K562 (cell line): ENCODE data around the gene EIF5. TPM values are rescaled to one million over a fixed set of nuclear protein-coding genes. Genes with fewer than 3 reads are reported as not detected.
A peak's percentile ranks its signal among the peaks of the same experiment; 100 is the strongest.

Experiments used
- ATAC-seq: fragments of 200-7000 bp; cut with Tn5 transposase; 3 replicates; pipeline ENCODE4 v1.9.1; 2020; ENCODE audit warnings: moderate library complexity
- BruUV-seq: library from RNA; stranded (reverse); fragments of 400-500 nt; replicated peaks from 2 replicates; lab custom pipeline; 2021; lab: Mats Ljungman, UMichigan
- CTCF ChIA-PET: fragments of 300-600 bp; formaldehyde crosslinking; extraction: SDS; loops from one replicate; lab custom pipeline; 2021; ENCODE audit warnings: low intra/inter-chr PET ratio; lab: Yijun Ruan, JAX
- POLR2A ChIA-PET: fragments of 300-600, 350-650 bp; sonication (Branson Sonifier 250); formaldehyde crosslinking; extraction: SDS; loops from one replicate; lab custom pipeline; 2021; ENCODE audit warnings: antibody characterized with exemption, inconsistent platforms; lab: Yijun Ruan, JAX
- DNase-seq, 4 experiments: peaks; one replicate each; pipeline versions ENCODE4 v3.0.0 to v3.0.0-alpha.2; 2011 to 2018; ENCODE audit warnings: low spot score in 3 of 4, mixed read lengths in 3 of 4; ENCODE audit errors: extremely low read depth in 1 of 4
- FAIRE-seq: peaks from 2 replicates; lab custom pipeline; 2011; peaks lifted over from hg19 to GRCh38; lab: Jason Lieb, UNC
- H2AFZ ChIP-seq: 2 replicates; pipeline ENCODE4 v1.6.0; 2011; ENCODE audit warnings: low read depth, low read length, control low read depth, inconsistent platforms
- H3K27ac ChIP-seq: fragments of 200-600 bp; 3 replicates; pipeline ENCODE4 v1.8.0; 2011; ENCODE audit warnings: low read depth, mild to moderate bottlenecking, control low read depth, inconsistent platforms, low read length, moderate library complexity, mixed read lengths; ENCODE audit errors: extremely low read depth
- H3K27me3 ChIP-seq, 2 experiments: fragments of 300-600 bp in 1 of 2; 2 replicates in 1 of 2; 3 replicates in 1 of 2; pipeline versions ENCODE4 v1.6.0 to v1.8.0; 2011; ENCODE audit warnings: inconsistent platforms in 2 of 2, low read length in 2 of 2, mild to moderate bottlenecking in 1 of 2, mixed read lengths in 1 of 2, moderate library complexity in 1 of 2; ENCODE audit not compliant: control insufficient read depth in 2 of 2, insufficient read depth in 2 of 2
- H3K36me3 ChIP-seq: fragments of 300-600 bp; 3 replicates; pipeline ENCODE4 v1.8.0; 2011; ENCODE audit warnings: mild to moderate bottlenecking, low read length, inconsistent platforms; ENCODE audit not compliant: control insufficient read depth, insufficient read depth
- H3K4me1 ChIP-seq, 2 experiments: fragments of 200-600 bp in 1 of 2; replicated peaks in 1 of 2; 2 replicates in 1 of 2; 3 replicates in 1 of 2; pipeline versions ENCODE4 v1.5.1 to v1.8.0; 2011; ENCODE audit warnings: inconsistent platforms in 2 of 2, low read length in 2 of 2, mild to moderate bottlenecking in 1 of 2, mixed read lengths in 1 of 2, moderate library complexity in 1 of 2; ENCODE audit not compliant: control insufficient read depth in 2 of 2, insufficient read depth in 2 of 2
- H3K4me2 ChIP-seq: 2 replicates; pipeline ENCODE4 v1.6.1; 2011; ENCODE audit warnings: low read length, control low read depth, inconsistent platforms, mixed read lengths; ENCODE audit not compliant: insufficient read depth
- H3K4me3 ChIP-seq: fragments of 200-600 bp; sonication (generic), shearing (Covaris generic); 2 replicates; pipeline ENCODE4 v1.5.1; 2016; ENCODE audit warnings: control low read depth, inconsistent platforms
- H3K79me2 ChIP-seq: fragments of 200-600 bp; 3 replicates; pipeline ENCODE4 v1.8.0; 2011; ENCODE audit warnings: low read length, inconsistent platforms; ENCODE audit not compliant: control insufficient read depth, insufficient read depth
- H3K9ac ChIP-seq, 2 experiments: 2 replicates each; pipeline versions ENCODE4 v1.6.0 to v1.6.1; 2011; ENCODE audit warnings: low read depth in 2 of 2, low read length in 2 of 2, control low read depth in 1 of 2, inconsistent platforms in 1 of 2, mild to moderate bottlenecking in 1 of 2, mixed read lengths in 1 of 2; ENCODE audit not compliant: insufficient read depth in 1 of 2
- H3K9me1 ChIP-seq: one replicate; pipeline ENCODE4 v1.6.0; 2011; ENCODE audit warnings: inconsistent platforms, mild to moderate bottlenecking, low read length, moderate library complexity; ENCODE audit not compliant: control insufficient read depth, insufficient read depth
- H3K9me3 ChIP-seq: replicated peaks from 2 replicates; pipeline ENCODE4 v1.5.1; 2011; ENCODE audit warnings: low read depth, low read length, inconsistent platforms; ENCODE audit not compliant: control insufficient read depth, insufficient read depth
- H4K20me1 ChIP-seq: replicated peaks from 2 replicates; pipeline ENCODE4 v1.6.1; 2011; ENCODE audit warnings: low read length, inconsistent platforms, mixed read lengths; ENCODE audit not compliant: control insufficient read depth, insufficient read depth
- AFF4 ChIP-seq: sonication (generic); formaldehyde crosslinking; IDR thresholded peaks from 2 replicates; pipeline ENCODE4 v1.8.0; 2023; ENCODE audit warnings: mild to moderate bottlenecking, missing genetic modification reagents
- CBFA2T3 ChIP-seq: fragments of 450-650 bp; IDR thresholded peaks from 2 replicates; pipeline ENCODE4 v1.6.1; 2017
- CBX3 ChIP-seq, 2 experiments: IDR thresholded peaks; 1 replicate in 1 of 2; 2 replicates in 1 of 2; pipeline ENCODE4 v1.6.1; 2012; ENCODE audit warnings: inconsistent platforms in 2 of 2, low read length in 2 of 2, borderline replicate concordance in 1 of 2, control low read depth in 1 of 2
- CTBP1 ChIP-seq: fragments of 450-650 bp; IDR thresholded peaks from 2 replicates; pipeline ENCODE4 v1.6.1; 2016; ENCODE audit warnings: borderline replicate concordance
- KLF13 ChIP-seq: fragments of 450-650 bp; IDR thresholded peaks from 2 replicates; pipeline ENCODE4 v1.6.1; 2016; ENCODE audit warnings: missing genetic modification characterization, low read depth, mild to moderate bottlenecking, missing compliant biosample characterization, moderate library complexity, borderline replicate concordance
- MAFK ChIP-seq: IDR thresholded peaks from 2 replicates; pipeline ENCODE4 v1.6.1; 2011; ENCODE audit warnings: low read length, improper control_type of control experiment
- MCM3 ChIP-seq: fragments of 450-650 bp; IDR thresholded peaks from 2 replicates; pipeline ENCODE4 v1.6.1; 2016
- MTA1 ChIP-seq: fragments of 450-650 bp; IDR thresholded peaks from 2 replicates; pipeline ENCODE4 v1.6.1; 2017; ENCODE audit warnings: borderline replicate concordance
- POLR2A ChIP-seq: fragments of 450-650 bp; conservative IDR thresholded peaks from 2 replicates; pipeline ENCODE4 v1.6.1; 2016
- RHOXF2B ChIP-seq: fragments of 250-450 bp; sonication (Bioruptor Pico); conservative IDR thresholded peaks from 2 replicates; pipeline ENCODE4 v1.5.1; 2021
- SIX5 ChIP-seq, 2 experiments: IDR thresholded peaks; 2 replicates each; pipeline ENCODE4 v1.6.1; 2011; ENCODE audit warnings: low read length in 2 of 2, borderline replicate concordance in 1 of 2, low read depth in 1 of 2, mild to moderate bottlenecking in 1 of 2, moderate library complexity in 1 of 2; ENCODE audit not compliant: insufficient read depth in 1 of 2
- SMARCB1 ChIP-seq: IDR thresholded peaks from 2 replicates; pipeline ENCODE4 v1.6.1; 2011; ENCODE audit warnings: improper control_type of control experiment, low read depth; ENCODE audit not compliant: insufficient read length
- SP2 ChIP-seq: IDR thresholded peaks from 2 replicates; pipeline ENCODE4 v1.6.1; 2011; ENCODE audit warnings: mild to moderate bottlenecking, low read depth, low read length, moderate library complexity; ENCODE audit not compliant: poor library complexity, severe bottlenecking; ENCODE audit errors: extremely low read depth
- SREBF1 ChIP-seq: fragments of 150-350 bp; IDR thresholded peaks from 2 replicates; pipeline ENCODE4 v1.6.1; 2014; ENCODE audit warnings: antibody characterized with exemption, low read depth, low read length, borderline replicate concordance
- SRSF3 ChIP-seq: fragments of 200-400 bp; formaldehyde crosslinking; IDR thresholded peaks from 2 replicates; pipeline ENCODE4 v1.6.1; 2016; ENCODE audit warnings: mild to moderate bottlenecking, low read length, moderate library complexity; ENCODE audit not compliant: insufficient read depth
- TCF7L2 ChIP-seq: fragments of 150-350 bp; IDR thresholded peaks from 2 replicates; pipeline ENCODE4 v1.6.1; 2016; ENCODE audit warnings: low read depth, mild to moderate bottlenecking, low read length, moderate library complexity
- ZBTB5 ChIP-seq: fragments of 450-650 bp; IDR thresholded peaks from 2 replicates; pipeline ENCODE4 v1.6.1; 2017; ENCODE audit warnings: antibody characterized with exemption
- ZNF77 ChIP-seq: fragments of 250-450 bp; sonication (Bioruptor Pico); IDR thresholded peaks from 2 replicates; pipeline ENCODE4 v1.5.0; 2020
- WGBS: fragments of 100-300 bp; shearing (Covaris generic); methylation state at CpG from one replicate; pipeline ENCODE4 v1.1.6; 2016; ENCODE audit warnings: low coverage, mixed read lengths; ENCODE audit not compliant: insufficient coverage; ENCODE audit errors: missing lambda C conversion rate; 5-methylcytosine and 5-hydroxymethylcytosine counted together
- in situ Hi-C: fragments of 300-500 bp; cut with MboI; formaldehyde crosslinking; loops from 4 replicates; pipeline ENCODE4 v1.15.0; 2018; ENCODE audit warnings: inconsistent platforms, mixed read lengths
- intact Hi-C: fragments of 100-400 bp; cut with micrococcal nuclease; formaldehyde crosslinking; loops from 2 replicates; pipeline ENCODE4 v1.14.2; 2022
- polyA plus RNA-seq, 8 experiments: library from polyadenylated mRNA; depleted of rRNA in 4 of 8; stranded (reverse) in 5 of 8; unstranded in 3 of 8; fragments of >200 nt; fragmentation: Nextera tagmentation in 2 of 8; fragmentation: Illumina TruSeq in 1 of 8; extraction: Ambion mirVana in 2 of 8; extraction: Trizol in 1 of 8; gene quantifications; 2 replicates each; pipeline versions ENCODE4 v1.2.1 to v1.2.3, GENCODE V29; 2011 to 2014; ENCODE audit warnings: inconsistent platforms in 1 of 8, missing spikeins in 1 of 8
- total RNA-seq, 7 experiments: library from RNA; depleted of rRNA in 6 of 7; stranded (reverse); fragments of >200 nt in 6 of 7; fragmentation: Illumina TruSeq in 2 of 7; extraction: Trizol in 2 of 7; gene quantifications; 2 replicates each; pipeline versions ENCODE4 v1.2.1 to v1.2.3, GENCODE V29; 2011 to 2021; ENCODE audit warnings: low replicate concordance in 1 of 7

The EIF5 gene
- total and polyA plus RNA-seq, 9 of the 15 experiments (the other 6 are each of a cell fraction or from before 2014, with no cell fraction given) = 92.7 to 442 (median 190) TPM

GRCh38 chr14:103298620-103299019 is 35.4 kb upstream of the EIF5 start:
- intact Hi-C loops = loop anchor here (5.0 kb wide), 2 partner anchors 34 to 94 kb away; partner anchors contain the start of gene EIF5
- no peak for TF ChIP-seq SREBF1
- TF ChIP-seq TCF7L2 = no peak
- TF ChIP-seq CBFA2T3 = no peak
- no peak for TF ChIP-seq MAFK
- no peak for TF ChIP-seq MTA1
- TF ChIP-seq AFF4 (CRISPR knock-in tag) = no peak
- TF ChIP-seq SMARCB1 = no peak
- TF ChIP-seq SP2 = no peak
- no peak for TF ChIP-seq SRSF3
- TF ChIP-seq ZNF77 = no peak
- no peak for TF ChIP-seq ZBTB5
- TF ChIP-seq POLR2A = no peak
- TF ChIP-seq CTBP1 = no peak
- TF ChIP-seq MCM3 = no peak
- 0 out of 3 replicates have a peak, but pooled peaks of 1 of the 2 experiments have one; percentile 15 for TF ChIP-seq CBX3 (IDR thresholded peaks at IDR 0.05; ENCODE audit: borderline replicate concordance in 1 of 2, low read length in 2 of 2)
- TF ChIP-seq KLF13 (tag) = no peak
- no peak for TF ChIP-seq SIX5 (IDR thresholded peaks at IDR 0.05; ENCODE audit: borderline replicate concordance in 1 of 2, insufficient read depth in 1 of 2, low read depth in 1 of 2, low read length in 2 of 2)
- TF ChIP-seq RHOXF2B = no peak

More at GRCh38 chr14:103298620-103299019, 35.4 kb upstream of the EIF5 start:
- H3K79me2 ChIP-seq = no peaks in the 10 kb centered on the region
- BruUV-seq = no TSS peak
- H3K9ac ChIP-seq = no peak overlapping the region
- FAIRE-seq (no peak), ATAC-seq (peak; percentile 34; the same call in 1 of the 3 replicates), DNase-seq (peak in 1 of 4 experiments; percentile 33)
- no peaks in the 10 kb centered on the region for H3K9me1 ChIP-seq
- no peaks in the 10 kb centered on the region for H4K20me1 ChIP-seq
- peaks cover 5 to 12% of the 10 kb centered on the region in 2 experiments; a peak in 4 of 5 replicates for H3K4me1 ChIP-seq
- no peak overlapping the region for H3K4me2 ChIP-seq
- CTCF ChIA-PET = no interaction called here
- no peak overlapping the region for H3K4me3 ChIP-seq
- in situ Hi-C loops = loop anchor here (5.0 to 10.0 kb wide), 2 partner anchors 89 to 194 kb away; partner anchors contain the start of gene MARK3
- no peaks in the 10 kb centered on the region for H3K9me3 ChIP-seq
- H3K27me3 ChIP-seq = no peaks in the 10 kb centered on the region
- H3K27ac ChIP-seq = no peak overlapping the region
- no peak overlapping the region for H2AFZ ChIP-seq
- POLR2A ChIA-PET = interaction anchor here (1.5 kb wide), 1 partner anchor 39 kb away, joined by 4 read pairs; no protein-coding TSS in a partner anchor
- WGBS = 88% methylated on average over 1 of the region's 1 CpG
- no peaks in the 10 kb centered on the region for H3K36me3 ChIP-seq
